ENCODE measurements around the gene VIPR1. TPM values are rescaled to one million over a fixed set of nuclear protein-coding genes. Genes with fewer than 3 reads are reported as not detected.

Gene VIPR1
- total and polyA plus RNA-seq, 4 experiments from 2014 or later, result 23.1 to 104 (median 62.0) TPM

Other genes starting within 250 kb of the VIPR1 start
- not detected for gene CCK, start 236.5 kb upstream of the VIPR1 start, total RNA-seq
- gene CCK, start 236.5 kb upstream of the VIPR1 start, polyA plus RNA-seq, result not detected
- gene LYZL4, start 92.0 kb upstream of the VIPR1 start, total RNA-seq, result not detected
- not detected for gene LYZL4, start 92.0 kb upstream of the VIPR1 start, polyA plus RNA-seq
- 10 to 100 TPM; 55.8 to 56.6 TPM for gene SEC22C, start 79.3 kb downstream of the VIPR1 start, total RNA-seq
- 10 to 100 TPM; 53.1 to 70.3 TPM for gene SEC22C, start 79.3 kb downstream of the VIPR1 start, polyA plus RNA-seq
- gene SS18L2, start 88.2 kb downstream of the VIPR1 start, total RNA-seq, result 10 to 100 TPM; 51.0 to 61.9 TPM
- 100 to 1,000 TPM; 150 to 159 TPM for gene SS18L2, start 88.2 kb downstream of the VIPR1 start, polyA plus RNA-seq
- 100 to 1,000 TPM; 256 to 269 TPM for gene NKTR, start 98.0 kb downstream of the VIPR1 start, total RNA-seq
- gene NKTR, start 98.0 kb downstream of the VIPR1 start, polyA plus RNA-seq, result 10 to 100 TPM in 1 of 2 donors, 1 to 10 TPM in 1; 8.9 to 23.2 TPM
- gene ZBTB47, start 151.1 kb downstream of the VIPR1 start, total RNA-seq, result 1 to 10 TPM; 1.4 to 1.8 TPM
- not detected for gene ZBTB47, start 151.1 kb downstream of the VIPR1 start, polyA plus RNA-seq
- not detected for gene KLHL40, start 182.9 kb downstream of the VIPR1 start, total RNA-seq
- gene KLHL40, start 182.9 kb downstream of the VIPR1 start, polyA plus RNA-seq, result not detected
- not detected for gene HHATL, start 200.2 kb downstream of the VIPR1 start, total RNA-seq
- not detected for gene HHATL, start 200.2 kb downstream of the VIPR1 start, polyA plus RNA-seq